ENCODE data around the gene ITGB7.

GRCh38 chr12:53191885-53192530 is 15.0 kb downstream of the ITGB7 start:
- TF ChIP-seq CTCF (IDR thresholded peaks at IDR 0.05) (no peak), POLR2AphosphoS5 (IDR thresholded peaks at IDR 0.05; ENCODE audit: low read depth, low read length) (no peak), REST (IDR thresholded peaks at IDR 0.05; ENCODE audit: insufficient read depth in 1 of 2, low read depth in 2 of 2, low read length in 1 of 2) (no peak), TCF7L2 (IDR thresholded peaks at IDR 0.05; ENCODE audit: low read depth, low read length) (no peak)

Data from Panc1 (cell line).